T-helper 2 cell treated with Interferon-gamma antibody and Interleukin-4, amounts not matched to agents 5 μg/mL and 100 μg/mL, for 36 hours (primary cell): ENCODE results near the gene VMO1.
A peak's percentile ranks its signal among the peaks of the same experiment; 100 is the strongest.

Source experiments
- DNase-seq: peaks from one replicate; pipeline ENCODE4 v3.0.0; 2021; ENCODE audit warnings: low spot score
- H3K27ac Mint-ChIP-seq: one replicate; pipeline ENCODE4 v1.8.0; 2021; ENCODE audit warnings: mild to moderate bottlenecking, mixed read lengths
- H3K27me3 Mint-ChIP-seq: one replicate; pipeline ENCODE4 v1.8.0; 2021; ENCODE audit warnings: low read depth, mixed read lengths
- H3K36me3 Mint-ChIP-seq: one replicate; pipeline ENCODE4 v1.8.0; 2021; ENCODE audit warnings: low read depth, mixed read lengths
- H3K4me1 Mint-ChIP-seq: one replicate; pipeline ENCODE4 v1.8.0; 2021; ENCODE audit warnings: low read depth, mixed read lengths
- H3K4me3 Mint-ChIP-seq: one replicate; pipeline ENCODE4 v1.8.0; 2022; ENCODE audit warnings: mild to moderate bottlenecking, moderate library complexity, mixed read lengths
- H3K9me3 Mint-ChIP-seq: one replicate; pipeline ENCODE4 v1.8.0; 2021; ENCODE audit warnings: mixed read lengths

Gene VMO1

DNA sequence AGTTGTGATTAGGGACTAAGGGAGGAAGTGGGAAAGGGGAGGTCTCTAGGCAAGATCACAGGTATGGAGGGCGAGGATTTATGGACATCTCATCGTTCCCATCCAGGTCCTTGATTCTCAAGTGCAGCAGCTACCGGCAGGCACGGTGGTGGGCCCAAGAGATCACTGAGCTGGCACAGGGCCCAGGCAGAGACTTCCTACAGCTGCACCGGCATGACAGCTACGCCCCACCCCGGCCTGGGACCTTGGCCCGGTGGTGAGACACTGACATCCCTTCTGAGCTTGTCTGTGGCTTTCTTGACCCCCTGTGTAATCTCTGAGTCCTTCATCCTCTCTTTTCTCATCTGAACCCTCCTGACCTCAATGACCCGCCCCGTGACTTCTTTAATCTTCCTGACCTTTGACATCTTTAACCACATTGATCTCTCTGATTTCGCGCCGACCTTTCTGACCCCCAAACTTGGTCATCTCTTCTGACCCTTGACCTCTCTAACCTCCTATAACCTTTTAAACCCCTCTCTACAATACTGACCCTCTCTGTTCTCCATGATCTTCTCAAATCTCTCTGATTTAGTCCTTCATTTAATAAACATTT is 24.6 kb upstream of the VMO1 start:
- no peak overlapping the region for H3K27ac Mint-ChIP-seq
- H3K27me3 Mint-ChIP-seq, result no peaks in the 10 kb centered on the region
- DNase-seq, result no peak
- no peaks in the 10 kb centered on the region for H3K9me3 Mint-ChIP-seq
- peaks cover 6% of the 10 kb centered on the region for H3K36me3 Mint-ChIP-seq
- peaks cover 8% of the 10 kb centered on the region for H3K4me1 Mint-ChIP-seq
- no peak overlapping the region for H3K4me3 Mint-ChIP-seq

DNA sequence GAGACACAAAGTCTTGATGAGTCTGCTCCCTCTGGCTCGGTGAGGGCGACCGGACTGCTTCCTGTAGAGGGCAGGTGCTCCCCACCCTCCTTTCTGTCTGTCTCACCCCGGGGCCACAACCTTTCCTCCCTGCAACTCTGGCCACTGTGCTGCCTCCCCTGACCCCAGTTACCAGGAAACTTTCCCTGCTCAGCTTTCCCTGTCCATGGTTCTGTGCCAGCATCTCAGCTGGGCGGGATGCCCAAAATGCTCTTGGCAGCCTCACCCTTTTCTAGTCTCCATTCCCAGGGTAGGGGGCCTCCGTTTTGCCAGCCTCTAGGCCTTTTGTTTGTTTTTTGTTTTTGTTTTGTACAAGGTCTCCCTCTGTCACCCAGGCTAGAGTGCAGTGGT is 22.2 kb upstream of the VMO1 start:
- peaks cover 6% of the 10 kb centered on the region for H3K36me3 Mint-ChIP-seq

DNA sequence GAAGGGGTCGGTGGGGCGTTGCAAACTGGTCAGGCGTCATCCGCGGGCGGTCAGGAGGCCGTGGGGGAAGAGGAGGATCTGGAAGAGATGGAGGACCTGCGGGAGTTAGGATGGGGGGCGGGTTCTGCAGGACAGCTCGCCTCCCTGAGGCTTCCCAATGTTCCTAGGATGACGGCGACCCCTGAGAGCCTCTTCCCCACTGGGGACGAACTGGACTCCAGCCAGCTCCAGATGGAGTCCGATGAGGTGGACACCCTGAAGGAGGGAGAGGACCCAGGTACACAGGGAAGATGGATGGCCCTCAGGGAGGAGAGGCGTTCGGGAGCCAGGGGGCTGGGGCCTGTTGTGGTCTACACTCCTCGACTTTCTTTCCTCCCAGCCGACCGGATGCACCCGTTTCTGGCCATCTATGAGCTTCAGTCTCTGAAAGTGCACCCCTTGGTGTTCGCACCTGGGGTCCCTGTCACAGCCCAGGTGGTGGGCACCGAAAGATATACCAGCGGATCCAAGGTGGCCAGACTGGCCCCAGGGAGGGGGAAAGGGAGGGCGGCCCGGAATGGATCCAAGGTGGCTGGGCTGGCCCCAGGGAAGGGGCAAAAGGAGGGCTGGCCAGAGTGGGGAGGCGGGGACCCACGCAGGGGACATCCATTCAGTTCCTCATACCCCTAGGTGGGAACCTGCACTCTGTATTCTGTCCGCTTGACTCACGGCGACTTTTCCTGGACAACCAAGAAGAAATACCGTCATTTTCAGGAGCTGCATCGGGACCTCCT is 21.6 kb upstream of the VMO1 start:
- no peak for DNase-seq
- H3K4me1 Mint-ChIP-seq, result peaks cover 8% of the 10 kb centered on the region
- H3K27me3 Mint-ChIP-seq, result no peaks in the 10 kb centered on the region
- H3K27ac Mint-ChIP-seq, result peak overlapping the region; percentile 60
- H3K36me3 Mint-ChIP-seq, result peaks cover 6% of the 10 kb centered on the region
- peak overlapping the region; percentile 75 for H3K4me3 Mint-ChIP-seq
- no peaks in the 10 kb centered on the region for H3K9me3 Mint-ChIP-seq

More for the DNA sequence above, 22.2 kb upstream of the VMO1 start:
- Mint-ChIP-seq H3K27ac (peak overlapping the region; percentile 15), H3K4me3 (peak overlapping the region; percentile 75), H3K4me1 (peaks cover 8% of the 10 kb centered on the region), H3K27me3 (no peaks in the 10 kb centered on the region), H3K9me3 (no peaks in the 10 kb centered on the region)
- no peak for DNase-seq

DNA sequence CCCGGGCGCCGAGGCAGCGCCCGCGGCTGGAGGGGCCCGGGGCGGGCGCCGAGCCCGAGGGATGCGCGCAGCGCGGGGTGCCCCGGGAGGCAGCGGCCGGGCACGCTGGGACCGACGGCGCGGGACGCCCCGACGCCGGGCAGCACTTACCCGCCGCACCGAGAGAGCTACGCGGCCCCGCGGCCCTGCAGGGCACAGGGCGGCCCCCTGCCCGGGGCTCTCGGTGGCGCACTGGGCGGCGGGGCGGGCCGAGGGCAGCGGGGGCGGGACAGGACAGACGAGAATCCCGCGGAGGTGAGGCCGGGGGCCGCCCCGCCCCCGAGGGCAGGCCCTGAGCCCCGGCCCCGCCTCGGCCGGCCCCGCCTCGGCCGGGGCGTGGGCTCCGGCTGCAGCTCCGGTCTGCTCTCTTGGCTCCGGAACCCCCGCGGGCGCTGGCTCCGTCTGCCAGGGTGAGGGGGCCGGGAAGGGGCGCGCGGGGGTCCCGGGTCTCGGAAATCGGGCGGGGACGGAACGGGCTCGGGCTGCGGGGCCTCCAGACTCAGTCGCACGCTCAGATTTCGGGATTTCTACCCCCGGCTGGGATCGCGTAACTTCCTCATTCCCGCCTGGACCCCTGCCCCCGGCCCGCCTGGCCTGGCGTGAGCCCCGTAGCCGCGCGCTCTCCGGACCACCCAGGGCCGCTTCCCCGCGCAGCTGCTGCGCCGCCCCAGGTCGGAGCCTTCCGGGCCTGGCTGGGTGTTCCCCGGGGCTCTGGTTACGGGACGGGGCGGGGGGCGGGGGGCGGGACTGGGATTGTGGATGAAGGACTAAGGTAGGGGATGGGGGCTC is 20.8 kb upstream of the VMO1 start, which contains the start of gene PLD2:
Gene PLD2 (plus strand): TSS at position 376 of the 828 bp plus-strand sequence. CDS start 621 bp downstream, outside the sequence.
- Mint-ChIP-seq H3K36me3 (peaks cover 6% of the 10 kb centered on the region), H3K4me3 (peak within 1 kb of the TSS; percentile 75), H3K4me1 (peaks cover 8% of the 10 kb centered on the region), H3K27me3 (no peaks in the 10 kb centered on the region), H3K27ac (peak within 1 kb of the TSS; percentile 60), H3K9me3 (no peaks in the 10 kb centered on the region)
- peak; percentile 92 for DNase-seq

DNA sequence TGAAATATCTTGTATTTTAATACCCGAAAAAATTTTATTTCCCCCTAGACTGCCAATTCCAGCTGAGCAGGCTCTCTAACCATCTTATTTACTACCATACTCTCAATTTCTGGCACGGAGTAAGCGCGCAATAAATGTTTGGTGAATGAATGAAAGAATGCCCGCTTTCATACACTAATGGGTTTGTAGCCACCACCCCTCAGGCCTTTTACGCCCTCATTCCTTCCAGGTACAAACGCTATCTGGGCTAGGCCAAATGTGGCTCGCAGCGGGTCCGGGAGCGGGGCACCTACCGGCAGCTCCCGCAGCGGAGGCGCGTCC is 20.3 kb upstream of the VMO1 start:
- Mint-ChIP-seq H3K36me3 (peaks cover 6% of the 10 kb centered on the region), H3K27ac (no peak overlapping the region), H3K27me3 (no peaks in the 10 kb centered on the region), H3K4me1 (peaks cover 8% of the 10 kb centered on the region), H3K9me3 (no peaks in the 10 kb centered on the region), H3K4me3 (peak overlapping the region; percentile 75)
- no peak for DNase-seq

DNA sequence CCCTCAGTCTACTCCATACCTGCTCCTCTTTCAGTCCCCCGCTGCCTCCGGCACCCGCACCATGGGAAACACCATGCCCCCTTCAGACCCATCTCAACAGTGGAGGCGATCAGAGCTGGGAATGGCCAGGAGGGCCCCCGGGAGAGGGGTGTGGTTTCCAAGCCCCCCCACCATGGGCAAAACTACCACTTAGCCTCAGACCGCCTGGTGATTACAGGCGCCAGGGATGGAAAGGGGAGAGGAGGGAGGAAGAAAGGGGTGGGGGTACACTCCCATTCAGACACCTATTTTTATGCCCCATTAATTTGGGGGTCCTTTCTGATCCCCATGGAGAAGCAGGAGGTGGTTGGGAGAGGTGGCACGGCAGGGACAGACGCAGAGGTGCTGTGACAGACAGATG is 16.1 kb upstream of the VMO1 start, which contains the start of gene C17orf114:
Gene C17orf114 (minus strand): TSS at position 101 of the 400 bp plus-strand sequence.
- Mint-ChIP-seq H3K36me3 (peaks cover 13% of the 10 kb centered on the region), H3K9me3 (no peaks in the 10 kb centered on the region), H3K27ac (no peak within 1 kb of the TSS), H3K27me3 (no peaks in the 10 kb centered on the region), H3K4me1 (peaks cover 6% of the 10 kb centered on the region), H3K4me3 (no peak within 1 kb of the TSS)
- DNase-seq, result no peak

DNA sequence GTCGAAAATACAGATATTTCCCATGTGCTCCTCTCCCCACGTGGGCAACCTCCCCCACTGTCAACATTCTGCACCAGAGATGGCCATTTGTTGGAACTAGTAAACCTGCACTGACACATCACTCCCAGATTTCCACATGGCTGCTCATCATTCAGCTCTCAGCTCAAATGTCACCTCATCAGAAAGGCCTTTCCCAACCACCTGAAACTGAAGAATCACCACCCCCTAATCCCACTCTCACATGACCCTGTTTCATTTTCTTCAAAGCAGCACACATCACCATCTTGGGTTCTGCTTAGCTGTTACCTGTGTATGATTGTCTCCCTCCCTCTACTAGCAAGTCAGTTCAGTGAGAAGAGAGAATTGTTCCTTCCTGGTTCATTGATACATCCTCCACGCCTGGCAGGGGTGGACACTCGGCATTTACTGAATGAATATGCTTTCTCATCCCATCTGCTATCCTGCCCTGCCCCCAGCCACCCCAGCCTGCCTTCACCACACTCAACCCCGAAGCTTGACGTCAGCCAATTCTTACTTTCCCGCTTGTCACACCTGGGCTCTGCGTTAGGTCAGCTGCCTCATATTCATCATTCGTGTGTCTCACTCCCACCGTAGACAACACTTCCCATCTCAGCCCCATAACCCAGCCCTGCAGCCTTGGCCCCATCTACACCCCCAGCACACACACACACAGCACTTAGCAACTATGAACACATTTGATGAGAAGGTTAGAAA is 14.5 kb upstream of the VMO1 start:
- Mint-ChIP-seq H3K4me3 (no peak overlapping the region), H3K27me3 (no peaks in the 10 kb centered on the region), H3K27ac (no peak overlapping the region), H3K36me3 (peaks cover 18% of the 10 kb centered on the region), H3K4me1 (peaks cover 5% of the 10 kb centered on the region), H3K9me3 (no peaks in the 10 kb centered on the region)
- no peak for DNase-seq

DNA sequence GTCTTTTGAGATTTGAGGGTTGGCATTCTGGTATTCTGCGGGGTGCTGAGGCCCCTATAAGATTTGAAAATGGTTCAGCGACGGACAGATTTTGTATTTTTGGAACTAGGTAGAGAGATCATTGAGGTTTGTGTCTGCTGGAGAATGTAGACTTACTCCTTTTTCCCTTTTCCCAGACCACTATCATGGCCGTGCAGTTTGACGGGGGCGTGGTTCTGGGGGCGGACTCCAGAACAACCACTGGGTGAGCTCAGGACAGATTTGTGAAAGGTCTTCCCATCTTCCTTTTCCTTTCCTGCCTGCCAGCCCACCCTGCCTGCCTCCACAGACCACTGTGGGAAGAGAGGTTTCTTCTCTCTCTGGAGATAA is 10.4 kb upstream of the VMO1 start:
- Mint-ChIP-seq H3K4me3 (peak overlapping the region; percentile 100), H3K36me3 (peaks cover 18% of the 10 kb centered on the region), H3K27me3 (no peaks in the 10 kb centered on the region), H3K4me1 (peaks cover 11% of the 10 kb centered on the region), H3K27ac (peak overlapping the region; percentile 95), H3K9me3 (no peaks in the 10 kb centered on the region)
- no peak for DNase-seq

DNA sequence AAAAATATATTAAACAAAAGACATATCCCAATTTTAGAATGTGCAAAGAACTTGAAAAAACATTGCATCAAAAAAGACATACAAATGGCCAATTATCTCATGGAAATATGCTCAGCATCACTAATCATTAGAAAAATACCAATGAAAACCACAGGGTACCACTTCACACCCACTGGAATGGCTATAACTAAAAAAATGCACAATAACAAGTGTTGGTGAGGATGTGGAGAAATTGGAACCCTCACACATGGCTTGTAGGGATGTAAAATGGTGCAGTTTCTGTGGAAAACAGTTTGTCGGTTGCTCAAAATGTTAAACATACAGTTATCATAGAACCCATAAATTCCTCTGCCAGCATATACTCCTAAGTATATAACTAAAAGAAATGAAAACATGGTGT is 9.0 kb upstream of the VMO1 start:
- H3K4me3 Mint-ChIP-seq, result peak overlapping the region; percentile 100
- DNase-seq, result no peak
- peaks cover 20% of the 10 kb centered on the region for H3K4me1 Mint-ChIP-seq
- peaks cover 18% of the 10 kb centered on the region for H3K36me3 Mint-ChIP-seq
- no peaks in the 10 kb centered on the region for H3K9me3 Mint-ChIP-seq
- no peaks in the 10 kb centered on the region for H3K27me3 Mint-ChIP-seq
- peak overlapping the region; percentile 95 for H3K27ac Mint-ChIP-seq

DNA sequence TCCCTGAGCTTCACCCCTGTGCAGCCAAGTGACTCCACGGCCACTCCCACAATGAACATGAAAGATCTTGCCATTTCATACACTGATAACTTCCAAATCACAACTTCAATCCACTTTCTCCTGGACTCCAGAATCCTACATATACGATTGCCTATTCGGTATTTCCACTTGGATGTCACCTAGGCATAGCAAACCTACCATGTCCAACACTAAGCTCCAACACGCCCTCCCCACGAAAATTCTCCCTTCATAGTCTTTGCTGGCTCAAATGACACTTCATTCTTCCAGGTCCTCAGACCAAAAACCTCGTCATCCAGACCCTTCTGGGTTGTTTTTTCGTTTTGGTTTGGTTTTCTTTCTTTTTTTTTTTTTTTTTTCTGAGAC is 4.5 kb upstream of the VMO1 start:
- Mint-ChIP-seq H3K4me3 (peak overlapping the region; percentile 85), H3K36me3 (peaks cover 3% of the 10 kb centered on the region), H3K27me3 (peaks cover 30% of the 10 kb centered on the region), H3K4me1 (peaks cover 25% of the 10 kb centered on the region), H3K27ac (peak overlapping the region; percentile 95), H3K9me3 (no peaks in the 10 kb centered on the region)
- DNase-seq, result no peak

DNA sequence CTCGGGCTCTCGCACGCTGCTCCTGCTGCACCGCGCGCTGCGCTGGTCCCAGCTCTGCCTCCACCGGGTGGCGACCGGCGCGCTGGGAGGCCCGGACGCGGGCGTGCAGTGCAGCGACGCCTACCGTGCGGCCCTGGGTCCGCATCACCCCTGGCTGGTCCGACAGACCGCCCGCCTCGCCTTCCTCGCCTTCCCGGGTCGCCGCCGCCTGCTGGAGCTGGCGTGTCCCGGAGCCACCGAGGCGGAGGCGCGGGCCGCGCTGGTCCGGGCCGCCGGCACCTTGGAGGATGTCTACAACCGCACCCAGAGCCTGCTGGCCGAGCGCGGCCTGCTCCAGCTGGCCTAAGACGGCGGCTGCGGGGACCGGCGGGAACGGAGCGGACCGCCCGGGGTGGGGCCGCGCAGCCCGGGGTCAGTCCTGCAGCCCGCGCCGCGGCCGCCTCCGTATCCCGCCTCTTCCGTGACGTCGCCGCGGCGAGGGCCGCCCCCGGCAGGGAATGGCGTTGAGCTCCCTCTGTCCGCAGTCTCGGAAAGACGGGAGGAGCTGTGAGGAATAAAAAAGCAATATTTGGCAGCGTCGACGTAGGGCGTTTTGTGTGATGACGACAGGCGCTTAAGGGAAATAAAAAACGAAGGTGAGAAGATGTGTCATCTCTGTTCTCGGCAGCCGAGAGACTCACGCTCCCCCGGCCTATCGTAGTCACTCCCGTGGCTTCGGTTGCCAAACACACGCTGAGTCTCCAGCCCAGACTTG is 4.0 kb upstream of the VMO1 start:
- peak; percentile 88 for DNase-seq
- no peaks in the 10 kb centered on the region for H3K9me3 Mint-ChIP-seq
- H3K4me1 Mint-ChIP-seq, result peaks cover 25% of the 10 kb centered on the region
- H3K4me3 Mint-ChIP-seq, result peak overlapping the region; percentile 85
- H3K27ac Mint-ChIP-seq, result peak overlapping the region; percentile 95
- peaks cover 3% of the 10 kb centered on the region for H3K36me3 Mint-ChIP-seq
- H3K27me3 Mint-ChIP-seq, result peaks cover 36% of the 10 kb centered on the region

DNA sequence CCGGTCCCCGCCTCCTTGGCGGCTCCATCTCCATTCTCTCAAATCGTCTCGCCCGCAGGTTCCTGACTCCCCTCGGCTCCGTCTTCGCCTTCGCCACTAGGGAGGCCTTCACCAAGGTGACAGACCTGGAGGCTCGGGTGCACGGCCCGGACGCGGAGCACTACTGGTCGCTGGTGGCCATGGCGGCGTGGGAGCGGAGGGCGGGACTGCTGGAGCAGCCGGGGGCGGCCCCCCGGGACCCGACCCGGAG is 3.5 kb upstream of the VMO1 start:
- Mint-ChIP-seq H3K27ac (peak overlapping the region; percentile 68), H3K27me3 (peaks cover 39% of the 10 kb centered on the region), H3K9me3 (no peaks in the 10 kb centered on the region), H3K4me1 (peaks cover 25% of the 10 kb centered on the region), H3K4me3 (peak overlapping the region; percentile 73), H3K36me3 (peaks cover 3% of the 10 kb centered on the region)
- no peak for DNase-seq
